Osteocyte (in vitro differentiated cells): Measurements from ENCODE around the gene GCNT2. TPM values are rescaled to one million over a fixed set of nuclear protein-coding genes. Genes with fewer than 3 reads are reported as not detected.

ENCODE experiments used
- DNase-seq: peaks from one replicate; pipeline ENCODE4 v3.0.0; 2021; ENCODE audit warnings: mixed read lengths; ENCODE audit not compliant: unreplicated experiment; ENCODE audit errors: extremely low spot score
- H3K27ac Mint-ChIP-seq: one replicate; pipeline ENCODE4 v1.8.0; 2021; ENCODE audit warnings: mild to moderate bottlenecking, mixed read lengths; ENCODE audit not compliant: unreplicated experiment
- H3K27me3 Mint-ChIP-seq: one replicate; pipeline ENCODE4 v1.8.0; 2021; ENCODE audit warnings: mixed read lengths; ENCODE audit not compliant: unreplicated experiment
- H3K36me3 Mint-ChIP-seq: one replicate; pipeline ENCODE4 v1.8.0; 2021; ENCODE audit warnings: mixed read lengths; ENCODE audit not compliant: unreplicated experiment
- H3K4me1 Mint-ChIP-seq: one replicate; pipeline ENCODE4 v1.8.0; 2021; ENCODE audit warnings: mixed read lengths; ENCODE audit not compliant: unreplicated experiment
- H3K4me3 Mint-ChIP-seq: one replicate; pipeline ENCODE4 v1.8.0; 2021; ENCODE audit warnings: mild to moderate bottlenecking, moderate library complexity, mixed read lengths; ENCODE audit not compliant: unreplicated experiment
- H3K9me3 Mint-ChIP-seq: one replicate; pipeline ENCODE4 v1.8.0; 2021; ENCODE audit warnings: mixed read lengths; ENCODE audit not compliant: unreplicated experiment
- total RNA-seq: library from RNA; stranded (reverse); gene quantifications from 2 replicates; pipeline ENCODE4 v1.2.1, GENCODE V29; 2021
- TF ChIP-seq, protein P1 (sequence below): fragments of 200-600 bp; sonication (generic); IDR thresholded peaks from 2 replicates; pipeline ENCODE4 v1.5.0; 2021; ENCODE audit warnings: antibody characterized with exemption, mild to moderate bottlenecking, moderate library complexity

GCNT2 gene
- total RNA-seq, 1 donor from 2014 or later: 0.19 TPM

DNA sequence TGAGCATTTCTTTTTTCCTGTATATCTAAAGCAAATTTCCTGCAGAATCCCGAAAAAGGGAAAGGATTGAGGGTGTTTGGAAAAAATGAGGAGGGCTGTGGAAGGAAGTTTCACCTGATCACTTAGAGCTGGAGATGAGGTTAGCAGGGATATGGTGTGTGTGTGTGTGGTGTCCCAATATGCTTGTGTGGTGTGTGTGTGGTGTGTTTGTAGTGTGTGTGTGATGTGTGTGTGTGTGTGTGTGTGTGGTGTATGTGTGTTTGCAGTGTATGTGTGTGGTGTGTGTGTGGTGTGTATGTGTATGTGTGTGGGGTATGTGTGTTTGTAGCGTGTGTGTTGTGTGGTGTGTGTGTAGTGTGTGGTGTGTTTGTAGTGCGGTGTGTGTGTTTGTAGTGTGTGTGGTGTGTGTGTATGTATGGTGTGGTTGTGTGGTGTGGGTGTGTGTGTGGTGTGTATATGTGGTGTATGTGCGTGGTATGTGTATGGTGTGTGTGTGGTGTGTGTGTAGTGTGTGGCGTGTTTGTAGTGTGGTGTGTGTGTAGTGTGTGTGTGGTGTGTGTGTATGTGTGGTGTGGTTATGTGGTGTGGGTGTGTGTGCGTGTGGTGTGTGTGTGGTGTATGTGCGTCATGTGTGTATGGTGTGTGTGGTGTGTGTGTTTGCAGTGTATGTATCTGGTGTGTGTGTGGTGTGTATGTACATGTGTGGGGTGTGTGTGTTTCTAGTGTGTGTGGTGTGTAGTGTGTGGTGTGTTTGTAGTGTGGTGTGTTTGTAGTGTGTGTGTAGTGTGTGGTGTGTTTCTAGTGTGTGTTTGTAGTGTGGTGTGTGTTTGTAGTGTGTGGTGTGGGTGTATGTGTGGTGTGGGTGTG lies 67.6 kb downstream of the GCNT2 start:
- Mint-ChIP-seq H3K27ac (no peak overlapping the region), H3K4me3 (no peak overlapping the region), H3K4me1 (peaks cover 9% of the 10 kb centered on the region), H3K36me3 (no peaks in the 10 kb centered on the region), H3K27me3 (peaks cover 50% of the 10 kb centered on the region), H3K9me3 (no peaks in the 10 kb centered on the region)
- TF ChIP-seq, protein P1, sequence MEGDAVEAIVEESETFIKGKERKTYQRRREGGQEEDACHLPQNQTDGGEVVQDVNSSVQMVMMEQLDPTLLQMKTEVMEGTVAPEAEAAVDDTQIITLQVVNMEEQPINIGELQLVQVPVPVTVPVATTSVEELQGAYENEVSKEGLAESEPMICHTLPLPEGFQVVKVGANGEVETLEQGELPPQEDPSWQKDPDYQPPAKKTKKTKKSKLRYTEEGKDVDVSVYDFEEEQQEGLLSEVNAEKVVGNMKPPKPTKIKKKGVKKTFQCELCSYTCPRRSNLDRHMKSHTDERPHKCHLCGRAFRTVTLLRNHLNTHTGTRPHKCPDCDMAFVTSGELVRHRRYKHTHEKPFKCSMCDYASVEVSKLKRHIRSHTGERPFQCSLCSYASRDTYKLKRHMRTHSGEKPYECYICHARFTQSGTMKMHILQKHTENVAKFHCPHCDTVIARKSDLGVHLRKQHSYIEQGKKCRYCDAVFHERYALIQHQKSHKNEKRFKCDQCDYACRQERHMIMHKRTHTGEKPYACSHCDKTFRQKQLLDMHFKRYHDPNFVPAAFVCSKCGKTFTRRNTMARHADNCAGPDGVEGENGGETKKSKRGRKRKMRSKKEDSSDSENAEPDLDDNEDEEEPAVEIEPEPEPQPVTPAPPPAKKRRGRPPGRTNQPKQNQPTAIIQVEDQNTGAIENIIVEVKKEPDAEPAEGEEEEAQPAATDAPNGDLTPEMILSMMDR: no peak
- DNase-seq: no peak

DNA sequence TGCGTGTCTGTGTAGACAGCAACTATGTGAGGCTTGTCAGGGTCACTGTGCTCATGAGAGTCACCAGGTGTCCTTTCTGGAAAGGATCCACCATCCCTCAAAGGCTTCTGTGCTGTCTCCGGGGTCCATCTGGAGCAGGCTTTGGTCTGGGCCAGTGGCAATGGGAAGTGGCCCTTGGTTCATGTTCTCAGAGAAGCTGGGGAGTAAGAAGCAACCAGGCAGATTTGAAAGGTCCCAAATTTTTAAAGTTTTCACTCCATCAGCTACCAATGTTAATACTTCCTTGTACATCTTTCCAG lies 68.2 kb downstream of the GCNT2 start:
- no peak for DNase-seq
- H3K27ac Mint-ChIP-seq: no peak overlapping the region
- no peaks in the 10 kb centered on the region for H3K9me3 Mint-ChIP-seq
- no peaks in the 10 kb centered on the region for H3K36me3 Mint-ChIP-seq
- peaks cover 9% of the 10 kb centered on the region for H3K4me1 Mint-ChIP-seq
- no peak overlapping the region for H3K4me3 Mint-ChIP-seq
- peaks cover 50% of the 10 kb centered on the region for H3K27me3 Mint-ChIP-seq
- TF ChIP-seq, protein P1: no peak

DNA sequence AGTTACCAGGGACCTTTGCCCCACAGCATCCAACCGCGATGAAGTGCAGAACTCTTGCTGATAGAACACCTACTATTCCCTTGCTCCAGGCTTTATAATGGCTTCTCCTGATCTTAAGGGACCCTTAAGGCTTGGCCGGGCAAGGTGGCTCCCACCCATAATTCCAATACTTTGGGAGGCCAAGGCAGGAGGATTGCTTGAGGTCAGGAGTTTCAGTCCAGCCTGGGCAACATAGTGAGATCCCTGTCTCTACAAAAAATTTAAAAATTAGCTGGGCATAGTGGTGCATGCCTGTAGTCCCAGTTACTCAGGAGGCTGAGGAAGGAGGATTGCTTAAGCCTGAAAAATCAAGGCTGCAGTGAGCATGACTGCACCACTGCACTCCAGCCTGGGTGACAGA lies 68.8 kb downstream of the GCNT2 start:
- H3K4me1 Mint-ChIP-seq: peaks cover 9% of the 10 kb centered on the region
- no peak overlapping the region for H3K4me3 Mint-ChIP-seq
- DNase-seq: no peak
- no peaks in the 10 kb centered on the region for H3K36me3 Mint-ChIP-seq
- TF ChIP-seq, protein P1: no peak
- H3K9me3 Mint-ChIP-seq: no peaks in the 10 kb centered on the region
- peaks cover 51% of the 10 kb centered on the region for H3K27me3 Mint-ChIP-seq
- H3K27ac Mint-ChIP-seq: no peak overlapping the region

DNA sequence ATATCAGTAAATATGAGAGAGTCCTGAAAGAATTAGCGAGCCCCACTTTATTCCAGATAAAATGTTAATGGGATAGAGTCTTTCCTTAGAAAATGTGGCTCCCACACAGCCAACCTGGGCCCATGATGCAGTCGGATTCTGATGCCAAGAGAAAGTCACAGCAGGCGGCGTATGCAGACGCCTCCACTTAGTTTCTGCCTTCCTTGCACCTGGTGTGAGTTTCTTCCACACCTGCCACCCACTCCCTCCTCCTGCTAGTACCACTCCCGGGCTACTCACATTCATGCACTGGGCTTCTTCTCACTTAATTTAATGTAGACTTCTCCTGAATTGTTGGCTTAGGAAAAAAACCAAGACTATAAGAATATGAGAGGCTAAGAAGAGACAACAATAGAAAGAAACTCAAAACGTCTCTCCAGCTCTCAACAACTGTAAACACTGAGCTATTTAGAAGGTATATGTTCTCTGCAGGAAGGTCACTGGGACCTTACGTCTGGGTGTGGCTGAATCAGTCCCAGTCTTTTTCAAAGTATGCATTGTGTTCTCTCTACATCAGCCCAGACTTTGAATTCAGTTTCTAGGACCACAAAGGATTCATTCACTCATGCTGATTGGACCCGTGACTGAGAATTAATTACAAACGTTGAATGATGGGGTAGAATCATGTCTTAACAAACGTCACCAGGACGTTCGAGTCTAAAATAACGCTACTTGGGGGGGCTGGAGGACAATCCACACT lies 70.4 kb downstream of the GCNT2 start:
- Mint-ChIP-seq H3K27me3 (peaks cover 42% of the 10 kb centered on the region), H3K9me3 (no peaks in the 10 kb centered on the region), H3K27ac (no peak overlapping the region), H3K4me1 (no peaks in the 10 kb centered on the region), H3K4me3 (no peak overlapping the region), H3K36me3 (no peaks in the 10 kb centered on the region)
- TF ChIP-seq, protein P1: no peak
- no peak for DNase-seq
